Keratinocyte (primary cell): ENCODE results near the gene TSBP1.

Experiments
- EZH2 ChIP-seq: IDR thresholded peaks from one replicate; pipeline ENCODE4 v1.6.1; 2012; ENCODE audit warnings: inconsistent platforms, mild to moderate bottlenecking, low read length, moderate library complexity
- TF ChIP-seq, protein P1 (sequence below), 3 experiments: IDR thresholded peaks in 1 of 3; conservative IDR thresholded peaks in 1 of 3; optimal IDR thresholded peaks in 1 of 3; 2 replicates in 2 of 3; 3 replicates in 1 of 3; pipeline versions ENCODE3 to v1.5.1; 2011; ENCODE audit warnings: low read length in 3 of 3, mild to moderate bottlenecking in 3 of 3, moderate library complexity in 2 of 3, control low read depth in 1 of 3, inconsistent platforms in 1 of 3; ENCODE audit not compliant: insufficient read depth in 2 of 3; ENCODE audit errors: extremely low read depth in 1 of 3

GRCh38 chr6:32411566-32412327, 40.0 kb upstream of the TSBP1 start:
- TF ChIP-seq, protein P1, sequence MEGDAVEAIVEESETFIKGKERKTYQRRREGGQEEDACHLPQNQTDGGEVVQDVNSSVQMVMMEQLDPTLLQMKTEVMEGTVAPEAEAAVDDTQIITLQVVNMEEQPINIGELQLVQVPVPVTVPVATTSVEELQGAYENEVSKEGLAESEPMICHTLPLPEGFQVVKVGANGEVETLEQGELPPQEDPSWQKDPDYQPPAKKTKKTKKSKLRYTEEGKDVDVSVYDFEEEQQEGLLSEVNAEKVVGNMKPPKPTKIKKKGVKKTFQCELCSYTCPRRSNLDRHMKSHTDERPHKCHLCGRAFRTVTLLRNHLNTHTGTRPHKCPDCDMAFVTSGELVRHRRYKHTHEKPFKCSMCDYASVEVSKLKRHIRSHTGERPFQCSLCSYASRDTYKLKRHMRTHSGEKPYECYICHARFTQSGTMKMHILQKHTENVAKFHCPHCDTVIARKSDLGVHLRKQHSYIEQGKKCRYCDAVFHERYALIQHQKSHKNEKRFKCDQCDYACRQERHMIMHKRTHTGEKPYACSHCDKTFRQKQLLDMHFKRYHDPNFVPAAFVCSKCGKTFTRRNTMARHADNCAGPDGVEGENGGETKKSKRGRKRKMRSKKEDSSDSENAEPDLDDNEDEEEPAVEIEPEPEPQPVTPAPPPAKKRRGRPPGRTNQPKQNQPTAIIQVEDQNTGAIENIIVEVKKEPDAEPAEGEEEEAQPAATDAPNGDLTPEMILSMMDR (optimal IDR thresholded peaks at IDR 0.05 in 1 of 3, IDR thresholded peaks at IDR 0.05 in 1 of 3, conservative IDR thresholded peaks at IDR 0.05 in 1 of 3; ENCODE audit: extremely low read depth in 1 of 3, insufficient read depth in 2 of 3, low read length in 3 of 3), result no peak
- TF ChIP-seq EZH2, result no peak
